Kidney glomerular epithelial cell (primary cell): ENCODE measurements around the gene ADNP.

Experiments
- DNase-seq: peaks from one replicate; lab custom pipeline; 2025; lab: John Stamatoyannopoulos, UW

The ADNP gene

GRCh38 chr20:50932016-50932485 is 814 bp upstream of the ADNP start:
- no peak for DNase-seq

- DNase-seq = no peak
These were observed 296 bp downstream of the ADNP start for GRCh38 chr20:50930976-50931305.

GRCh38 chr20:50930139-50930975 is 880 bp downstream of the ADNP start:
- DNase-seq = no peak

GRCh38 chr20:50929299-50930138 is 1.7 kb downstream of the ADNP start:
- DNase-seq = peak; percentile 96

GRCh38 chr20:50928469-50928868 is 2.8 kb downstream of the ADNP start:
- DNase-seq = no peak

GRCh38 chr20:50926530-50926929 is 4.7 kb downstream of the ADNP start:
- no peak for DNase-seq

GRCh38 chr20:50924261-50924920 is 6.8 kb downstream of the ADNP start:
- DNase-seq = no peak

GRCh38 chr20:50921803-50922501 is 9.3 kb downstream of the ADNP start:
- DNase-seq = no peak

GRCh38 chr20:50920997-50921396 is 10.2 kb downstream of the ADNP start:
- peak; percentile 6 for DNase-seq

- DNase-seq = peak; percentile 25
These were observed 11.7 kb downstream of the ADNP start for GRCh38 chr20:50919567-50919966.

- no peak for DNase-seq
These were observed 12.8 kb downstream of the ADNP start for GRCh38 chr20:50918403-50918802.

- no peak for DNase-seq
These were observed 14.3 kb downstream of the ADNP start for GRCh38 chr20:50916934-50917333.

- DNase-seq = no peak
These were observed 15.0 kb downstream of the ADNP start for GRCh38 chr20:50916257-50916656.

- DNase-seq = no peak
These were observed 15.8 kb downstream of the ADNP start for GRCh38 chr20:50915424-50915823.

GRCh38 chr20:50913690-50914375 is 17.4 kb downstream of the ADNP start:
- DNase-seq = peak; percentile 43

GRCh38 chr20:50911716-50912115 is 19.5 kb downstream of the ADNP start:
- DNase-seq = no peak

GRCh38 chr20:50911030-50911429 is 20.2 kb downstream of the ADNP start:
- no peak for DNase-seq

- no peak for DNase-seq
These were observed 21.8 kb downstream of the ADNP start for GRCh38 chr20:50909413-50909812.

GRCh38 chr20:50904067-50904570 is 27.1 kb downstream of the ADNP start:
- DNase-seq = no peak

GRCh38 chr20:50903353-50904051 is 27.7 kb downstream of the ADNP start:
- no peak for DNase-seq

GRCh38 chr20:50901301-50901700 is 29.9 kb downstream of the ADNP start:
- DNase-seq = no peak
